HepG2 (cell line): ENCODE data around the gene QSOX2. TPM values are rescaled to one million over a fixed set of nuclear protein-coding genes. Genes with fewer than 3 reads are reported as not detected.

Experiments
- ATAC-seq: fragments of 200-7000 bp; cut with Tn5 transposase; 3 replicates; pipeline ENCODE4 v1.9.1; 2020; ENCODE audit warnings: mild to moderate bottlenecking, moderate library complexity
- BruUV-seq: library from RNA; stranded (reverse); fragments of 400-500 nt; replicated peaks from 2 replicates; lab custom pipeline; 2021; lab: Mats Ljungman, UMichigan
- CTCF ChIA-PET: fragments of 300-600 bp; formaldehyde crosslinking; extraction: SDS; loops from one replicate; lab custom pipeline; 2021; ENCODE audit warnings: low total read pairs, inconsistent platforms, low intra/inter-chr PET ratio; lab: Yijun Ruan, JAX
- POLR2A ChIA-PET: fragments of 350-600 bp; sonication (Branson Sonifier 250); formaldehyde crosslinking; loops from one replicate; lab custom pipeline; 2020; ENCODE audit warnings: antibody characterized with exemption, inconsistent platforms; lab: Yijun Ruan, JAX
- DNase-seq: peaks from one replicate; pipeline ENCODE4 v3.0.0-alpha.2; 2015; ENCODE audit warnings: low spot score
- FAIRE-seq: peaks from 3 replicates; lab custom pipeline; 2011; peaks lifted over from hg19 to GRCh38; lab: Jason Lieb, UNC
- H2AFZ ChIP-seq: one replicate; pipeline ENCODE4 v1.6.1; 2011; ENCODE audit warnings: low read length, inconsistent platforms
- H3K27ac ChIP-seq: fragments of 300-600 bp; 3 replicates; pipeline ENCODE4 v1.8.0; 2011; ENCODE audit warnings: mixed run types, mild to moderate bottlenecking, mixed read lengths, low read length, inconsistent platforms; ENCODE audit not compliant: insufficient read depth; ENCODE audit errors: extremely low read length
- H3K27me3 ChIP-seq, 2 experiments: fragments of 200-600 bp in 1 of 2; 2 replicates in 1 of 2; 3 replicates in 1 of 2; pipeline versions ENCODE4 v1.6.0 to v1.8.0; 2011; ENCODE audit warnings: low read length in 2 of 2, mild to moderate bottlenecking in 2 of 2, moderate library complexity in 2 of 2, inconsistent platforms in 1 of 2; ENCODE audit not compliant: insufficient read depth in 2 of 2, control insufficient read depth in 1 of 2
- H3K36me3 ChIP-seq, 2 experiments: fragments of 200-600 bp in 1 of 2; replicated peaks in 1 of 2; 2 replicates in 1 of 2; 3 replicates in 1 of 2; pipeline versions ENCODE4 v1.5.1 to v1.8.0; 2011; ENCODE audit warnings: low read length in 2 of 2, inconsistent platforms in 1 of 2; ENCODE audit not compliant: insufficient read depth in 2 of 2, control insufficient read depth in 1 of 2
- H3K4me1 ChIP-seq: 2 replicates; pipeline ENCODE4 v1.5.1; 2012; ENCODE audit warnings: low read length, inconsistent platforms; ENCODE audit not compliant: insufficient read depth
- H3K4me2 ChIP-seq: 2 replicates; pipeline ENCODE4 v1.6.0; 2011; ENCODE audit warnings: low read depth, low read length, inconsistent platforms
- H3K4me3 ChIP-seq, 3 experiments: fragments of 200-600 bp in 1 of 3; sonication (generic), shearing (Covaris generic) in 1 of 3; replicated peaks in 1 of 3; 2 replicates each; pipeline ENCODE4 v1.5.1; 2011 to 2016; ENCODE audit warnings: low read length in 3 of 3, inconsistent platforms in 2 of 3, low read depth in 2 of 3, mild to moderate bottlenecking in 2 of 3, control low read depth in 1 of 3, mixed read lengths in 1 of 3; ENCODE audit not compliant: insufficient read depth in 1 of 3
- H3K79me2 ChIP-seq: one replicate; pipeline ENCODE4 v1.6.1; 2011; ENCODE audit warnings: low read length, inconsistent platforms; ENCODE audit not compliant: insufficient read depth
- H3K9ac ChIP-seq: 2 replicates; pipeline ENCODE4 v1.6.0; 2011; ENCODE audit warnings: mild to moderate bottlenecking, low read depth, low read length, inconsistent platforms; ENCODE audit not compliant: insufficient read depth
- H3K9me3 ChIP-seq: 2 replicates; pipeline ENCODE4 v1.5.1; 2012; ENCODE audit warnings: mild to moderate bottlenecking, low read length
- H4K20me1 ChIP-seq: 2 replicates; pipeline ENCODE4 v1.6.0; 2011; ENCODE audit warnings: inconsistent platforms, mild to moderate bottlenecking, low read length, moderate library complexity; ENCODE audit not compliant: insufficient read depth
- IKZF1 ChIP-seq: fragments of 450-650 bp; IDR thresholded peaks from 2 replicates; pipeline ENCODE4 v1.7.1; 2016
- MXI1 ChIP-seq: IDR thresholded peaks from 3 replicates; pipeline ENCODE4 v1.6.1; 2012; ENCODE audit warnings: low read depth, low read length, inconsistent platforms, borderline replicate concordance
- NFKBIZ ChIP-seq: IDR thresholded peaks from 2 replicates; pipeline ENCODE4 v1.6.1; 2018; ENCODE audit warnings: missing genetic modification reagents, missing compliant biosample characterization
- NR2C2 ChIP-seq: sonication (generic); formaldehyde crosslinking; IDR thresholded peaks from 2 replicates; pipeline ENCODE4 v1.4.0; 2020; ENCODE audit warnings: missing genetic modification reagents, mild to moderate bottlenecking, moderate library complexity, borderline replicate concordance
- PBX3 ChIP-seq: sonication (generic); formaldehyde crosslinking; IDR thresholded peaks from 2 replicates; pipeline ENCODE4 v1.8.1; 2023; ENCODE audit warnings: missing genetic modification reagents, inconsistent platforms, borderline replicate concordance
- TFDP1 ChIP-seq: IDR thresholded peaks from 2 replicates; pipeline ENCODE4 v1.6.1; 2016; ENCODE audit warnings: missing compliant biosample characterization, missing genetic modification reagents, borderline replicate concordance
- ZNF260 ChIP-seq: sonication (generic); formaldehyde crosslinking; IDR thresholded peaks from 2 replicates; pipeline ENCODE4 v1.4.0; 2020; ENCODE audit warnings: missing genetic modification reagents, low read depth, mild to moderate bottlenecking, borderline replicate concordance
- ZNF674 ChIP-seq: sonication (generic); formaldehyde crosslinking; IDR thresholded peaks from 2 replicates; pipeline ENCODE4 v1.5.0; 2020; ENCODE audit warnings: low read depth, mild to moderate bottlenecking, missing genetic modification reagents
- ZNF7 ChIP-seq: IDR thresholded peaks from 2 replicates; pipeline ENCODE4 v1.6.1; 2016; ENCODE audit warnings: missing biosample characterization, missing genetic modification reagents
- ZNF761 ChIP-seq: sonication (generic); formaldehyde crosslinking; conservative IDR thresholded peaks from 2 replicates; pipeline ENCODE4 v1.4.0; 2020; ENCODE audit warnings: mild to moderate bottlenecking, missing genetic modification reagents
- ZSCAN12 ChIP-seq: sonication (generic); formaldehyde crosslinking; IDR thresholded peaks from 2 replicates; pipeline ENCODE4 v1.9.0; 2021; ENCODE audit warnings: mild to moderate bottlenecking, missing genetic modification reagents
- WGBS: methylation state at CpG from one replicate; pipeline ENCODE4 v1.1.6; 2017; ENCODE audit warnings: low lambda C conversion rate; 5-methylcytosine and 5-hydroxymethylcytosine counted together
- in situ Hi-C: cut with HindIII; loops from 2 replicates; pipeline ENCODE4 v1.10.0; 2017; ENCODE audit warnings: low pct_unique_long_range_greater_than_20kb; ENCODE audit not compliant: extremely low pct_ligation_motif_present
- intact Hi-C: fragments of 100-400 bp; cut with micrococcal nuclease; formaldehyde crosslinking; loops from one replicate; pipeline ENCODE4 v1.10.0; 2022; ENCODE audit not compliant: unreplicated experiment
- polyA plus RNA-seq, 8 experiments: library from polyadenylated mRNA; depleted of rRNA in 3 of 8; stranded (reverse) in 7 of 8; unstranded in 1 of 8; fragments of >200 nt; fragmentation: Illumina TruSeq in 4 of 8; extraction: Trizol in 4 of 8; gene quantifications; 2 replicates each; pipeline versions ENCODE4 v1.2.1 to v1.2.3, GENCODE V29; 2011 to 2016; ENCODE audit warnings: low read depth in 4 of 8, missing spikeins in 1 of 8, mixed read lengths in 1 of 8; ENCODE audit not compliant: insufficient read depth in 1 of 8
- total RNA-seq, 5 experiments: library from RNA; depleted of rRNA; stranded (reverse); fragments of >200 nt; fragmentation: Illumina TruSeq; extraction: Trizol; gene quantifications; 2 replicates each; pipeline ENCODE4 v1.2.3, GENCODE V29; 2016; ENCODE audit warnings: low read depth in 1 of 5

The QSOX2 gene
- total and polyA plus RNA-seq, 2 of the 13 experiments (the other 11 are each of a cell fraction or from before 2014, with no cell fraction given): 27.1 to 42.1 TPM

GRCh38 chr9:136252846-136253245, 7.2 kb upstream of the QSOX2 start:
- Histone ChIP-seq H3K27ac (no peak overlapping the region), H2AFZ (no peak overlapping the region), H3K4me2 (no peak overlapping the region), H3K9ac (no peak overlapping the region), H3K79me2 (no peaks in the 10 kb centered on the region), H4K20me1 (no peaks in the 10 kb centered on the region), H3K36me3 (no peaks in the 10 kb centered on the region), H3K4me1 (peaks cover 46% of the 10 kb centered on the region), H3K4me3 (no peak overlapping the region), H3K27me3 (peaks cover 14 to 84% of the 10 kb centered on the region in 2 experiments), H3K9me3 (no peaks in the 10 kb centered on the region)
- POLR2A ChIA-PET: no interaction called here
- in situ Hi-C loops (loop anchor here (25.0 kb wide), 1 partner anchor 266 kb away; no protein-coding TSS in a partner anchor), intact Hi-C loops (no loop called here)
- FAIRE-seq (no peak), DNase-seq (no peak), ATAC-seq (no peak)
- BruUV-seq: no TSS peak
- CTCF ChIA-PET: no interaction called here
- TF ChIP-seq ZNF761 (no peak), TFDP1 (CRISPR knock-in tag) (no peak), NFKBIZ (CRISPR knock-in tag) (no peak), ZNF674 (no peak), ZNF260 (no peak), NR2C2 (CRISPR knock-in tag) (no peak), IKZF1 (no peak), PBX3 (CRISPR knock-in tag) (no peak), ZNF7 (CRISPR knock-in tag) (no peak), MXI1 (no peak), ZSCAN12 (CRISPR knock-in tag) (no peak)
- WGBS: 100% methylated on average over 1 of the region's 10 CpGs
